Measurements from ENCODE around the gene C20orf96.

The C20orf96 gene

GRCh38 chr20:312067-312466 is 21.5 kb upstream of the C20orf96 start:
- DNase-seq (ENCODE audit: low read depth) = no peak

DNA sequence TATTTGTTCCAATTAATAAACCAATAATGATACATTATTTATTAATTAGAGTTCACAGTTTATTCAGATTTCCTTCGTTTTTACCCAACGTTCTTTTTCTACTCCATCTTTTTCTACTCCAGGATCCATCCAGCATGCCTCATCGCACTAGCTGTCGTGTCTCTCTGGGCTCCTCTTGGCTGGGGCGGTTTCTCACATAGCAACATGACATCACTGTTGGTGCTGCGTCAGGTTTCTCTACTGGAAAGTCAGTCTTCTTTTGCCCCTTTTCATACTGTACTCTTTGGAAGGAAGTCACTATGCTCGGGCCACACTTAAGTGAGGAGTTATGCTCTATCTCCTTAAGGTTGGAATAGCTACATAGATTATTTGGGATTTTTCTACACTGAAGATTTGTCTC is 21.1 kb upstream of the C20orf96 start:
- no peak for DNase-seq (ENCODE audit: low read depth)

DNA sequence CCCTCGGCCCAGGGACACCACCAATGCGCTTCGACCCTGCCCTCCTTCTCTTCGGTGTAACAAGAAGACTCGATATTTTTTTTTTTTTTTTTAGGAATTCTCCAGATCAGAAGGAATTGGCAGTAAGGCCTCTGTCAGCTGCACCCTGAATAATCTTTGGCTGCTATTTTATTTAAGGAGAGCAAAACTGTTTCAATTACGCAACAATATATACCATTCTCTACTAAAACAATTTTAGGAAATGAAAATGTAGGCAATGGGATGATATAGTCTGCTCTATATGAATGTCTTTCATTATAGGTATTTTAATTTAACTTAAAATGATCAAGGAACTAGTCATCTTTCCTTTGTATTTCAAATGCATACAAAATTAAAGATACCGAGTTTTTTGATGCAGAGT is 20.1 kb upstream of the C20orf96 start:
- DNase-seq (ENCODE audit: low read depth) = no peak

DNA sequence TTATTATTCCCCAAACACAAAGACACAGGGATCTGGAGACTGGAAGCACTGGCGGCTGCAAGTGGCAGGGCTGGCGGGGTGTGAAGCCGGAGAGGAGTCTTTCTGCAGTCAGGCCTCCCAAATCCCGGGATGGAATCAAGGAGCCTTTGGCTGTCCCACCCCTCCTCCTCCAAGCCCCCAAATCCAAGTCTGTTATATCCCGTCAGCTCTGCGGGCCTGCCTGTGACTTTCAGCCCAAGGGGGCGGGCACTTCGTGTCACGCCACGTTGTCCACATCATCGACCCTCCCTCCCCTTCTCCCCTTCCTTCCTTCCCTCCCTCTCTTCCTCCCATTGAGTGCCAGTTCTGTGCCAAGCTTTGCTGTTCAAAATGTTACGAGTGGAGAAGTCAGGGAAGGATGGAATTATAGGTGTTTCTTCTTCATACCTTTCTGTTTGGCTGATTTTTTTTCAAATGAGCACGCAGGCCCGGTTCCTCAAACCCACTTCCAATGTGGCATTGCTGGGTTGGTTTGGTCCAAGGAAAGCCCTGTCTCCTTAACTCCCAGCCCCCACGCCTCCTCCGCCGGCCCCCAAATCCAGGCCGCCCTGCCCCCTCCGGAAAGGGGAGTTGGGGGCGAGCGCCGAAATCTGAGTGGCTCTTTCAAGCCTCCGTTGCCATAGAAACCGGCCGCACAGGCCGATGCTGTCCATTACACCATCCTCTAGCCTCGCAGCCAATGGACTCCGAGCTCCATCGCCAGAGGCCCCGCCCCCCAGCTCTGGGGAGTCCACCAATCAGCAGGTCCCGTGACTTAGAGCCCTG is 19.5 kb upstream of the C20orf96 start:
- DNase-seq (ENCODE audit: low read depth) = peak; percentile 98

GRCh38 chr20:309306-309840 is 18.8 kb upstream of the C20orf96 start:
- peak; percentile 48 for DNase-seq (ENCODE audit: low read depth)

- no peak for DNase-seq (ENCODE audit: low read depth)
These were observed 18.0 kb upstream of the C20orf96 start for GRCh38 chr20:308427-309038.

GRCh38 chr20:305745-306144 is 15.2 kb upstream of the C20orf96 start:
- no peak for DNase-seq (ENCODE audit: low read depth)

DNA sequence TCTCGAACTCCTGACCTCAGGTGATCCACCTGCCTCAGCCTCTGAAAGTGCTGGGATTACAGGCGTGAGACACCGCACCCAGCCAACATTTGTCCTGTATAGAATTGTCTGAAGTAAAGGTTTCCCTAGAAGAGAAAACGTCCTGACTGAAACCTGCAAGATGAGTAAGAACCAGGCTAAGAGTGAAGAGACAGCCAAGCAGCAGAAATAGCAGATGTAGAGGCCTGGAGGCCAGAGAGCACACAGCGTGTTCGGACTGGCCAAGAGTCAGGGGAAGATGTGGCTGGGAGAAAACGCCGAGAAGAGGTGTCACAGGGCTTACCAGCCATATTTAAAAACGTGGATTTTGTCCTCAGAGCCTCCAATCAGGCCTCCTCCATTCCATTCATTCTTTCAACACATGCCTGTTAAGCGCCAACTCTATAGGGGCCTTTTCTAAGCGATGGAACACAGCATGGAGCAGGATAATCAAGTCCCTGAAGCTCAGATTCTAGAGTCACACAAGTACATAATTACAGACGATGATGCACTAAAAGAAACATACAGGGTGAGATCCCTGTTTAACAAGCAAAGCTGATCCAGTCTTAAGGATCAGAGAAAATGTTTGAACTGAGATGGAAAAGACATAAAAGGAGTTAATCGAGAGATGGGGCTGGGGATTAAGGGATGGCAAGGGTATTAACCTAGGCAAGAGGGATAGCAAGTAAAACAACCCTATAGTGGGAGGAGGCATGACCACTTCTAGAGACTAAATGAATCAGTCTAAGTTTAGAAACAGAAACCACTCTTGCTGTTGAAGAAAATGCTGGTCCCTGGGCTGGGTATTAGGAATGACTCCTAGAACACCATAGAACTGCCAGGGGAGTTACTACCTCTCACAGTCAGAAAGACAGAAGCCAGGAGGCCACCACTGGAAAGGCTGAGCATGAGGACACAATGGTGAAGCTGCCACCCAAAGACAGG is 11.6 kb upstream of the C20orf96 start:
- no peak for DNase-seq (ENCODE audit: low read depth)

DNA sequence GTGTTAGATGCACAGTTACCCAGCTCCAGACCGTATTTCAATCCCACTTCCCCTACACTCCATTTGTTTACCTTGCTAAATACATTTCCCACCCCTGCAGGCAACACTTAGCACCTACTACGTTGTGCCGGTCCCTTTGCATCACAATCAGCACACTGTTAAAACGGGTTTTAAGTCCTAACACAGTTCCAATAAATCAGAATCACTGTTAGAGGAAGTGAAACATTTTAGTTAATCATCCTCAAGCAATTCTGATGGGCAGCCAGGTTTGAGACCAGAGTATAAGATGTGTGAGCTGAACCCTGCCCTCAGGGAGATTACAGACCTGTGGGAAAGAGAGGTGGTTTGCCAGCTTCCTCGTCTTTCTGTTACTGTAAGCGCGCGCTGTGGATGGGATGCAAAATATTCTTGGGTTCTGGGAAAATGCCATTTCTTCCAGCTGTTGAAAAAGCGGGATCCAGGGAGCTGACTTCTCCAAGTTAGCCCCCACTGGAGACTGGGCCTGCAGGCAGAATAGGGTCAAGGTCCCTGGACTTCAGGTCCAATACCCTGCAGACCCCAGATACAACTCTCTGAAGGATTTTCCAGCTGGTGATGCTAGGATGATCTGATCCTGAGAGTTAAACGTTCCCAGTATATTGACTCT is 9.9 kb upstream of the C20orf96 start:
- no peak for DNase-seq (ENCODE audit: low read depth)

- DNase-seq (ENCODE audit: low read depth) = no peak
These were observed 8.3 kb upstream of the C20orf96 start for GRCh38 chr20:298776-299391.

DNA sequence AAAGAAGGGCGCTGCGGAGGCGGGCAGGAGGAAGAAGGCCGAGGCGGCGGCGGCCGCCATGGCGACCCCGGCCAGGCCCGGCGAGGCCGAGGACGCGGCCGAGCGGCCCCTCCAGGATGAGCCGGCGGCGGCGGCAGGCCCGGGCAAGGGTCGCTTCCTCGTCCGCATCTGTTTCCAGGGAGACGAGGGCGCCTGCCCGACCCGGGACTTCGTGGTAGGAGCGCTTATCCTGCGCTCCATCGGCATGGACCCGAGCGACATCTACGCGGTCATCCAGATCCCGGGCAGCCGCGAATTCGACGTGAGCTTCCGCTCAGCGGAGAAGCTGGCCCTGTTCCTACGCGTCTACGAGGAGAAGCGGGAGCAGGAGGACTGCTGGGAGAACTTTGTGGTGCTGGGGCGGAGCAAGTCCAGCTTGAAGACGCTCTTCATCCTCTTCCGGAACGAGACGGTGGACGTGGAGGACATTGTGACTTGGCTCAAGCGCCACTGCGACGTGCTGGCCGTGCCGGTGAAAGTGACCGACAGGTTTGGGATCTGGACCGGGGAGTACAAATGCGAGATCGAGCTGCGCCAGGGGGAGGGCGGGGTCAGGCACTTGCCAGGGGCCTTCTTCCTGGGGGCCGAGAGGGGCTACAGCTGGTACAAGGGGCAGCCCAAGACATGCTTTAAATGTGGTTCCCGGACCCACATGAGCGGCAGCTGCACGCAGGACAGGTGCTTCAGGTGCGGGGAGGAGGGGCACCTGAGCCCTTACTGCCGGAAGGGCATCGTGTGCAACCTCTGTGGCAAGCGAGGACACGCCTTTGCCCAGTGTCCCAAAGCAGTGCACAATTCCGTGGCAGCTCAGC is 7.6 kb upstream of the C20orf96 start:
- peak; percentile 62 for DNase-seq (ENCODE audit: low read depth)

DNA sequence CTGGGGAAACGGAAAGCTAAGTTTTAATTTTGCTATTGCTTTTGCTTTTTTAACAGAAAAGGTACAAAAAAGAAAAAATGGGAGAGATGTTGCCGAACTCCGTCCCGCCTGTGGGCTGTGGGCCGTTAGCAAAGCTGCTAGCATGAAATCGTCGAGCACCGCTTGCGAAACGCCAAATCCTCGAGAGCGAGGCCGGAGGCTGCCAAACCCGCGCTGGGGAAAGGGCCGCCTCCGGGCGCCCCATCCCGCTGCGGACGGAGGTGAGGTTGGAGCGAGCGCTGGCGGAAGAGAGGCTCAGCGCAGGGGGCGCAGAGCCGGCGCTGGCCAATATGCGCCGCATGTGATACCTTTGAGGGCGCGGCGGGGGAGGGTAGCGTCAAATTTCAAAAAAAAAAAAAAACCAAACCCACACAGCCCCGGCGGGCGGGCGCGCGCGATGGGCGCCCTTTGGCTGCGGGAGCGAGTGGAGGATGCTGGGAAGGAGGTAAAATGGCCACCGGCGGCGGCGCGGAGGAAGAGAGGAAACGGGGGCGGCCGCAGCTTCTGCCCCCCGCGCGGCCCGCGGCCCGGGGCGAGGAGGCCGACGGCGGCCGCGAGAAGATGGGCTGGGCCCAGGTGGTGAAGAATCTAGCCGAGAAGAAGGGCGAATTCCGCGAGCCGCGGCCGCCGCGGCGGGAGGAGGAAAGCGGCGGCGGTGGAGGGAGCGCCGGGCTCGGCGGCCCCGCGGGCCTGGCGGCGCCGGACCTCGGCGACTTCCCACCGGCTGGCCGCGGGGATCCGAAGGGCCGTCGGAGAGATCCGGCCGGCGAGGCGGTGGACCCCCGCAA is 6.8 kb upstream of the C20orf96 start, which contains the start of gene ZCCHC3:
TSS of gene ZCCHC3 (plus strand) at position 473 of the 827 bp plus-strand sequence. CDS start at position 490, 17 bp downstream.
- DNase-seq (ENCODE audit: low read depth) = peak; percentile 96

GRCh38 chr20:295804-296203 is 5.3 kb upstream of the C20orf96 start:
- no peak for DNase-seq (ENCODE audit: low read depth)

DNA sequence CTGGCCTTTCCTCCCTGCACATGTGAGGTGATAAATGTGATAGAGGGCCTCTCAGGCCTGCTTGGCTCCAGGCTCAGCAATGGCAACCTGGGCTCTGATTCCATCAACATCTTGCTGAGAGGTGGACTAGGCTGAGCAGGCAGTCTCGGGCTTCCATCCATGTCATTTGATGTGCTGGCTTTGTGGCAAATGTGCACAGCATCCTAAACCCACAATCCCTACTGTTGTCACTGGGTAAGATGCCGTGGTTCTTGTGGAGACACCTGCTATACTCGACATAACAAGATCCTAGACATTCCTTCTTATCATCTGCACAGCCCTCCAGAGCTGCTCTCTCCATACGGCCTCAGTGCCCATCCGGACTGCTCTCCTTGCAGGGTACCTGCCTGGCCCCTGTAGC is 4.1 kb upstream of the C20orf96 start:
- DNase-seq (ENCODE audit: low read depth) = no peak

DNA sequence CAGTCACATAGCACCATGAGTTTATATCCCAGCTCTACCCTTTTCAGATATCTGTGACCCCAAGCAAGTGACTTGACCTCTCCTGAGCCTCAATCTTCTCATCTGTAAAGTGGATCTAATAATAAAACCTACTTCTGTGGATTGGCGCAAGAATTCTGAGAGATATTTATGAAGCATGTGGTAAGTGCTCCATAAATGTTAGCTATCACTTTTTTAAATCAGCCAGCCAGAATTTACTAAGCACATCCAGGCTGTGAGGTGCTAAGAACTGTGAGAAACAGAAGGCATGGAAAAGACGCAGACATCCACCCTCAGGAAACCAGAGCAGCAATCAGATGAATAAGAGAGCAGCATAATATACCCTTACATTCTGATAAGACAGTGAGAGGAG is 862 bp downstream of the C20orf96 start:
- no peak for DNase-seq (ENCODE audit: low read depth)

DNA sequence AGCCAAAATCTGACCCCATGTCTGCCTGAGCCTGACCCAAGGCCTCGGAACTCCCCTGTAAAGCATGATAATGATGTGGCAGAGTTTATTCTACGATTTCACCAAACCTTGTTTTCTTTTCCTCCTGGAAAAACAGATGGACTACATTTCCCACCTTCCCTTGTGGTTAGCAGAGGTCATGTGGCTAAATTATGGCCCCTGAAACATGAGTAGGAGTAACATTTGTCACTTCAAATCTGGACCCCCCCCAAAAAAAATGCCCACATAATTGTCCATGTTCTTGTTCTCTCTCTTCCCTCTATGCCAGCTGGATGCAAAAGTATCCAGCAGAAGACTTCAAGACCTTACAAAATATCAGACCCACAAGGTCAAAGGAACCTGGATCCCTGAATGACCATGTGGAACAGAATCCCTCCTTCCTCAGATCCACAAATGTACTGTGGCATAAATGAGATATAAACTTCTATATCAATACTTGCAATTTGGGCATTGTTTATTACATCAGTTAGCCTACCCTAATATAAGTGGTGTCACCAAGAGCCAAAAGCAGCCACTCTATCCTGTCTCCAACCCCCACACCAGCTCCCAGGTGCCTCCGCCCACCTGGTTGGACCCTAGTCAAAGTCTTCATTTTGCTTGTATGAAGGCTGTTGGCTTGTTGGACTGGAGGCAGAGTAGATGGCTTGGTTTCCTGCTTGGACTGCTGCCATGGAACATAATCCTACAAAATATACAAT is 1.4 kb downstream of the C20orf96 start:
- DNase-seq (ENCODE audit: low read depth) = no peak

GRCh38 chr20:286508-286907 is 4.0 kb downstream of the C20orf96 start:
- DNase-seq (ENCODE audit: low read depth) = no peak

DNA sequence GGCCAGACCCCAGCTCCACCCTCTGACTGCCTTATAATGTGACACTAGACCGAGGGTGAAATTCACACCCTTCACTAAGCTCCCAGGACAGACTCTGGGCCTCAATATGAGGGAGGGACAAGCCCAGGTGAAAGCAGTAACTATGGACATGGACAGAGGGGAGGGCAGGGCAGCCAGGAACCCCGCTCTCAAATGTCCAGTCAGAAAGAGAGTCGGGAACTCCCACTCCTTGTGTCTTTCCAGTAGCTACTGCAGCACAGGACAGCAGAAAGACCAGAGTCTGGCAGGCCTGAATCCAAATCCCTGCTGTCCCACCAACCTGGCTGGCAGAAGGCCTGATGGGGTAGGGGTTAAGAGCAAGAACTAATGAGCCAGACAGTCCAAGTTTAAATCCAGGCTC is 6.4 kb downstream of the C20orf96 start:
- DNase-seq (ENCODE audit: low read depth) = no peak

Measured in amniotic epithelial cell (primary cell).